CD4-positive, alpha-beta memory T cell (primary cell): Measurements from ENCODE around the gene ZNF462. TPM values are rescaled to one million over a fixed set of nuclear protein-coding genes. Genes with fewer than 3 reads are reported as not detected.

Experiments
- CTCF ChIA-PET: fragments of 350-600 bp; sonication (Branson Sonifier 250); formaldehyde crosslinking; loops from one replicate; lab custom pipeline; 2021; ENCODE audit warnings: inconsistent platforms; ENCODE audit not compliant: partially characterized antibody; lab: Charles Lee
- POLR2A ChIA-PET: fragments of 350-600 bp; sonication (Branson Sonifier 250); formaldehyde crosslinking; loops from one replicate; lab custom pipeline; 2021; ENCODE audit not compliant: partially characterized antibody; lab: Charles Lee
- DNase-seq, 5 donors: peaks; one replicate each; pipeline versions ENCODE4 v3.0.0 to v3.0.0-alpha.2; 2020 to 2022; ENCODE audit warnings: mixed read lengths in 1 of 5
- H3K27ac ChIP-seq: one replicate; pipeline ENCODE4 v1.7.0; 2013; ENCODE audit warnings: low read depth, low read length
- H3K27me3 ChIP-seq: 2 replicates; pipeline ENCODE4 v1.7.0; 2013; ENCODE audit warnings: mild to moderate bottlenecking, low read length, moderate library complexity; ENCODE audit not compliant: insufficient read depth
- H3K36me3 ChIP-seq: 2 replicates; pipeline ENCODE4 v1.7.0; 2013; ENCODE audit warnings: mild to moderate bottlenecking, low read length, moderate library complexity; ENCODE audit not compliant: insufficient read depth
- H3K4me1 ChIP-seq: 2 replicates; pipeline ENCODE4 v1.7.0; 2013; ENCODE audit warnings: mild to moderate bottlenecking, low read length, moderate library complexity; ENCODE audit not compliant: insufficient read depth
- H3K4me3 ChIP-seq, 2 donors: one replicate each; pipeline ENCODE4 v1.7.0; 2013; ENCODE audit warnings: low read length in 2 of 2, mild to moderate bottlenecking in 1 of 2
- H3K9me3 ChIP-seq, 2 donors: one replicate each; pipeline ENCODE4 v1.7.0; 2013; ENCODE audit warnings: low read length in 2 of 2, control low read depth in 1 of 2; ENCODE audit not compliant: control insufficient read depth in 1 of 2
- H3K27ac Mint-ChIP-seq, 7 donors: one replicate each; pipeline ENCODE4 v1.8.0; 2020 to 2021; ENCODE audit warnings: mixed read lengths in 7 of 7, mild to moderate bottlenecking in 6 of 7, inconsistent platforms in 3 of 7, moderate library complexity in 3 of 7
- H3K27me3 Mint-ChIP-seq, 2 donors: one replicate each; pipeline ENCODE4 v1.8.0; 2020 to 2021; ENCODE audit warnings: mixed read lengths in 2 of 2
- H3K36me3 Mint-ChIP-seq, 2 donors: one replicate each; pipeline ENCODE4 v1.8.0; 2020 to 2021; ENCODE audit warnings: mixed read lengths in 2 of 2, inconsistent platforms in 1 of 2, mild to moderate bottlenecking in 1 of 2
- H3K4me1 Mint-ChIP-seq, 4 donors: one replicate each; pipeline ENCODE4 v1.8.0; 2020 to 2021; ENCODE audit warnings: mixed read lengths in 4 of 4, mild to moderate bottlenecking in 1 of 4
- H3K4me3 Mint-ChIP-seq, 8 donors: one replicate each; pipeline ENCODE4 v1.8.0; 2020 to 2021; ENCODE audit warnings: mixed read lengths in 8 of 8, mild to moderate bottlenecking in 7 of 8, moderate library complexity in 6 of 8, inconsistent platforms in 3 of 8
- H3K9me3 Mint-ChIP-seq, 8 donors: one replicate each; pipeline ENCODE4 v1.8.0; 2020 to 2021; ENCODE audit warnings: mixed read lengths in 8 of 8, mild to moderate bottlenecking in 5 of 8, inconsistent platforms in 3 of 8, moderate library complexity in 1 of 8
- intact Hi-C: fragments of 100-400 bp; cut with micrococcal nuclease; formaldehyde crosslinking; loops from one replicate; pipeline ENCODE4 v1.15.1; 2023
- polyA plus RNA-seq, 2 donors: library from polyadenylated mRNA; unstranded; fragments of 300-500 nt; fragmentation: Illumina TruSeq; gene quantifications; one replicate each; pipeline ENCODE4 v1.2.3, GENCODE V29; 2021
- total RNA-seq, 2 experiments: library from RNA; stranded (reverse); gene quantifications; one replicate each; pipeline ENCODE4 v1.2.3, GENCODE V29; 2021

Gene ZNF462
- total and polyA plus RNA-seq, 4 experiments from 2014 or later: 1.0 to 2.8 (median 1.8) TPM; not detected in 1

DNA sequence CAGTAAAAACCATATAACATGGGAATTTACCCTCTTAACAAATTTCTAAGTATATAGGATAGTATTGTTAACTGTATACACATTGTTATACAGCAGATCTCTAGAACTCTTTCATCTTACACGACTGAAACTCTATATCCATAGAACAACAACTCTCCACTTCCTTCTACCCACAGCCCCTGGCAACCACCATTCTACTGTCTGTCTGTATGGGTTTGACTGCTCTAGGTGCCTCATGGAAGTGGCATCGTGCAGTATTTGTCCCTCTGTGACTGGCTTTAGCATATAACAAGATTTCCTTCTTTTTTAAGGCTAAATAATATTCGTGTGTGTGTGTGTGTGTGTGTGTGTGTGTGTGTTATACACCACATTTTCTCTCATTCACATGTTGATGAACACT lies 100.7 kb downstream of the ZNF462 start:
- H3K27ac Mint-ChIP-seq: no peak overlapping the region
- peaks cover 0 to 8% (median 0%) of the 10 kb centered on the region in 8 donors for H3K9me3 Mint-ChIP-seq
- no peaks in the 10 kb centered on the region for H3K27me3 Mint-ChIP-seq
- H3K36me3 Mint-ChIP-seq: no peaks in the 10 kb centered on the region
- H3K4me3 Mint-ChIP-seq: no peak overlapping the region
- H3K4me1 Mint-ChIP-seq: no peaks in the 10 kb centered on the region
- no peaks in the 10 kb centered on the region for H3K27me3 ChIP-seq
- no peak for DNase-seq
- CTCF ChIA-PET: no interaction called here
- POLR2A ChIA-PET: no interaction called here
- no peaks in the 10 kb centered on the region for H3K4me1 ChIP-seq
- H3K9me3 ChIP-seq: no peaks in the 10 kb centered on the region
- intact Hi-C loops: no loop called here
- no peaks in the 10 kb centered on the region for H3K36me3 ChIP-seq
- H3K4me3 ChIP-seq: no peak overlapping the region
- no peak overlapping the region for H3K27ac ChIP-seq

DNA sequence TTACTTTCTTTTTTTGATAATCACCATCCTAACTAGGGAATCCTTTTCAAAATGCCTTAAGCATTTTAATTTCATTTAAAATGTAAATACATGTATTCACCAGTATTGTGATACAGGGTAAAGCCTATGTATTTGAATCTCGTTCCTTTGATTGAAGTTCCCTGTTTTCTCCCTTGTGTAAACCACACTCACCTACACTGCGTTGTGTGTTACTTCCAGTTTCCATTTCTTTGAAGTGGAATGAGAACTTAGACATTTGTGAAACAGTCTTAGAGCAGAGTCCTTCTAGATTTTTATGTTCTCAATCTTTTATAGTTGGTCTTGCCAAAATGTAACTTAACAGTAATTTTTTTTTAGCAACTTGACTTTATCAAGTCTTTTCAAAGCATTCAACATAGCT lies 101.4 kb downstream of the ZNF462 start:
- Histone ChIP-seq H3K4me1 (no peaks in the 10 kb centered on the region), H3K9me3 (no peaks in the 10 kb centered on the region), H3K36me3 (no peaks in the 10 kb centered on the region), H3K27ac (no peak overlapping the region), H3K4me3 (no peak overlapping the region), H3K27me3 (no peaks in the 10 kb centered on the region)
- Mint-ChIP-seq H3K27me3 (no peaks in the 10 kb centered on the region), H3K27ac (no peak overlapping the region), H3K9me3 (peaks cover 0 to 8% (median 0%) of the 10 kb centered on the region in 8 donors), H3K36me3 (no peaks in the 10 kb centered on the region), H3K4me3 (no peak overlapping the region), H3K4me1 (no peaks in the 10 kb centered on the region)
- peak in 1 of 5 donors; percentile 17 for DNase-seq
- ChIA-PET CTCF (no interaction called here), POLR2A (no interaction called here)
- intact Hi-C loops: no loop called here

DNA sequence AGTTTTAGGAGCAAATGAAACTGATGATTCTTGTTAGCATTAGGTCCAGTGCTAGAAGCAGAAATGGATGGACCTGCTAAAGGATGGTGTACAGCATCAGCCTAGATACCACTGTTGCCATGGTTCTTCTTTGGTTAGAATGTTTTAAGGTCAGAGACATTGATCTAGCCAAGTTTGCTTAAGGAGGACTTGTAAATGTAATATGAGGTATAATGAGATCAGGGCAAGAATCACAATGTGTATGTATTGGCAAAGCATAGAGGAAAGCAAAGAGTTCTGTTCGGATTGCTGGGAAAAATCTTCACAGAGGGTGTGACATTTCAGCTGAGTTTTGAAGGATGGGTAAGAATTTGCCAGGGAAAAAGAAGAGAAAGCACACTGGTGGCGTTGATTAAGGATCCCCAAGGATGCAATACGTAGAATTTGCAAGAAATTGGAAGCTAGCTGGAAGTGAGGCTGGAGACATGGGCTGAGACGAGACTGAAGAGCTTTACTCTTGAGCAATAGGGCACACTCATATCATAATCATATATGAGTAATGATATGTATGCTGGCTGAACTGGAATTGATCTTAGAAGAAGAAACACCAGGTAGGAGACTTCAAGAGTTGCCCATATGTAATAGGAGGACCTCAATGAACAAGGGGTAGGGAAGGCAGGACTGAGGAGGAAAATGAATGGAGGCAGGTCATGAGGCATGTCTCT lies 102.0 kb downstream of the ZNF462 start:
- DNase-seq: no peak
- ChIA-PET CTCF (no interaction called here), POLR2A (no interaction called here)
- Histone ChIP-seq H3K27me3 (no peaks in the 10 kb centered on the region), H3K36me3 (no peaks in the 10 kb centered on the region), H3K27ac (no peak overlapping the region), H3K4me3 (no peak overlapping the region), H3K9me3 (no peaks in the 10 kb centered on the region), H3K4me1 (no peaks in the 10 kb centered on the region)
- no peaks in the 10 kb centered on the region for H3K36me3 Mint-ChIP-seq
- H3K9me3 Mint-ChIP-seq: peaks cover 0 to 9% (median 0%) of the 10 kb centered on the region in 8 donors
- no peak overlapping the region for H3K27ac Mint-ChIP-seq
- intact Hi-C loops: no loop called here
- H3K4me1 Mint-ChIP-seq: no peaks in the 10 kb centered on the region
- no peak overlapping the region for H3K4me3 Mint-ChIP-seq
- H3K27me3 Mint-ChIP-seq: no peaks in the 10 kb centered on the region

DNA sequence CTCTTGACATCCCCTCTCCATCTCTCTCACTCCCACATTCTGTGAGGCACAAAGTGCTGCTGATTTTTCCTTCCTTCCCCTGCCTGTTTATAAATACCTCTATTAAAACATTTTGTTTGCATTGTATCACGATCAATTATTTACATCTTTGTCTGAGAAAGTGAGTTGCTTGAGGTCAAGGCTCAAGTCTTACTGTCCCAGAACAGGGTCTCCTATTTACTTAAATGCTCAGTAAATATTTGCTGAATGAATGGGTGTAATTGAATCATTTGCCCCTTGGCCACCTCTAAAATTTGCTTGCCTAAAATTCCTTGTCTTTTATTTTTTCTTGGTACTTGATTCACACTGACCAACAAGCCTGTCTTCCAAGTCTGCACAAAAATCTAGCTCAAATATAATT lies 103.5 kb downstream of the ZNF462 start:
- H3K9me3 Mint-ChIP-seq: peaks cover 0 to 9% (median under 1%) of the 10 kb centered on the region in 8 donors
- no peaks in the 10 kb centered on the region for H3K36me3 Mint-ChIP-seq
- Histone ChIP-seq H3K9me3 (no peaks in the 10 kb centered on the region), H3K36me3 (no peaks in the 10 kb centered on the region), H3K27me3 (no peaks in the 10 kb centered on the region), H3K4me3 (no peak overlapping the region), H3K27ac (no peak overlapping the region), H3K4me1 (no peaks in the 10 kb centered on the region)
- ChIA-PET POLR2A (no interaction called here), CTCF (no interaction called here)
- intact Hi-C loops: no loop called here
- H3K27ac Mint-ChIP-seq: no peak overlapping the region
- no peaks in the 10 kb centered on the region for H3K27me3 Mint-ChIP-seq
- no peak for DNase-seq
- no peak overlapping the region for H3K4me3 Mint-ChIP-seq
- H3K4me1 Mint-ChIP-seq: no peaks in the 10 kb centered on the region

DNA sequence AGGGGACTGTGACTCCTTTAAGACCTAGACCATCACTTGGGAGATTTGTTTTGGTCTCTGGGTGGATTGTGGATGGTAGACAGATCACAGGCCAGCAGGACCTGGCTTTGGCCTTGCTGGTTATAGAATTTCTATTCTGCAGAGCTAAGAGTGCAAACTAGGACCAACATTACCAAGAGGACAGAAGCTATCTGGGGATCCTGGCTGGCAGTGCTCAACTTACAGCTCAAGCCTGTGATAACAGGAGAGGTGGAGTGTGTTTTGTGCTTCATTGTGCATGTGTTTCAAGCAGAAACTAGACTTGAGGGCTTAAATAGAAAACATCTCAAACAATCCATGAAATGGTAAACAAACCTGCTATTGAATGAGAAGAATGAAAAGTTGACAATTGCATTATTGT lies 106.7 kb downstream of the ZNF462 start:
- no peaks in the 10 kb centered on the region for H3K9me3 ChIP-seq
- no peak overlapping the region for H3K4me3 ChIP-seq
- no peaks in the 10 kb centered on the region for H3K36me3 ChIP-seq
- no peaks in the 10 kb centered on the region for H3K4me1 ChIP-seq
- Mint-ChIP-seq H3K27ac (no peak overlapping the region), H3K4me1 (no peaks in the 10 kb centered on the region), H3K36me3 (no peaks in the 10 kb centered on the region), H3K27me3 (no peaks in the 10 kb centered on the region), H3K4me3 (no peak overlapping the region), H3K9me3 (peaks cover 0 to 5% (median 0%) of the 10 kb centered on the region in 8 donors)
- no peak overlapping the region for H3K27ac ChIP-seq
- POLR2A ChIA-PET: no interaction called here
- intact Hi-C loops: no loop called here
- no peaks in the 10 kb centered on the region for H3K27me3 ChIP-seq
- no peak for DNase-seq
- CTCF ChIA-PET: no interaction called here

DNA sequence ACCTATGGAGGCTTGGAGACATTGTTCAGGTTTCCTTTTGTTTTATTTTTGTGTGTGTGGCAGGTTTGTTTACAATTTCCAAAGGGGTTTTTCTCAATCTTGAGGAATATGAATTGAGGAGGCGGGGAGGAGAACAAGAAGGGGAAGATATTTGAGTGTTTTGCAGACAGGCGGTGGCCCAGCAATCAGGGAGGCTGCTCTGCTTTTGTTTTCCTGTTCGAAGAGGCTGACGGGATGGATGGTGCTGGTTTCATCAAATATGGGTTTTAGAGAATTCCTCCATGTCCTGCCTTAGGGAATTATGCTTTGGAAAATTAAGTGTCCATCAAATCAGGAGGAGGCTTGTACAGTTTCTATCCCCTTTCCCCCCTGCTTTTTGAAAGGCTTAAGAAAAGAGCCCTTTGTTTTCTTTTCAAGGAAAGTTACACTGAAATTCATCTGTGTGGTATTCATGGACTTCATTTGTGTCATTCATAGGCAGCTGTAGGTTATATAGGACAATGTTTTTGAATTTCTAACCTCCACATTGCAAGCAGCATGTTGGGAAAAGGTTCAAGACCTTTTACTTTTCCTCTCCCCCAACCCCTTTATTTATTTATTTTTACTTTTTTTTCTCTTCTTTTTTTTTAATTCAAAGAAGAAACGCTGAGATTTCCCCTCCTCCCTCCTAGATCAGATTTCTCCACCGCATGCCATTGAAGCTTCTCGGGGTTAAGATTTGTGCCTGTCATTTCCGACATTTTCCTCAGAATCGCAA lies 107.4 kb downstream of the ZNF462 start:
- DNase-seq: no peak
- Histone ChIP-seq H3K4me3 (no peak overlapping the region), H3K4me1 (no peaks in the 10 kb centered on the region), H3K27me3 (no peaks in the 10 kb centered on the region), H3K27ac (no peak overlapping the region), H3K9me3 (no peaks in the 10 kb centered on the region), H3K36me3 (no peaks in the 10 kb centered on the region)
- Mint-ChIP-seq H3K4me3 (no peak overlapping the region), H3K4me1 (no peaks in the 10 kb centered on the region), H3K27me3 (no peaks in the 10 kb centered on the region), H3K27ac (no peak overlapping the region), H3K9me3 (peaks cover 0 to 5% (median 3%) of the 10 kb centered on the region in 8 donors), H3K36me3 (no peaks in the 10 kb centered on the region)
- intact Hi-C loops: no loop called here
- CTCF ChIA-PET: no interaction called here
- POLR2A ChIA-PET: no interaction called here

DNA sequence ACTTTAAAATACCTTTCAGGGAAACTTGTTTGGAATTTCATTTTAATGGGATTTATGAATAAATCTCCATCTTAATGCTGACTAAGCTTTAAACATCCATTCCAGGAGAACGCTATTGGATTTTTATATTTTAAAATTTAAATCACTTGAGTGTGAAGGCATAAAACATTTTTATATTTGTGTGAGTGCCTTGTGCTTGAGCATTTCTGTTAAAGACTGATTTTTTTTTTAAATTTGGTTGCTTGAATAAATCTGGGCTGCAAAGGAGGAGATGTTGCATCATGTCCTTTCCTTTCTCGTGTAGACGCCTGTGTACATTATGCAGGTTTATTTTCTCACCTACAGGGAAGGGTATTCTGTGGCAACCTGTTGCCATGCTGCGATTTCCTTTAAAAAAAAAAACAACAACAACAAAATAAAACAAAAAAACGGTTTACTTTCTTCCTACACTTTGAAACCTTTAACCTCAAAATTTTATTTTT lies 108.1 kb downstream of the ZNF462 start:
- no peak overlapping the region for H3K27ac Mint-ChIP-seq
- no peak overlapping the region for H3K27ac ChIP-seq
- DNase-seq: no peak

More for the DNA sequence above, 108.1 kb downstream of the ZNF462 start:
- H3K4me1 Mint-ChIP-seq: no peaks in the 10 kb centered on the region
- H3K27me3 Mint-ChIP-seq: no peaks in the 10 kb centered on the region
- no peaks in the 10 kb centered on the region for H3K36me3 ChIP-seq
- intact Hi-C loops: no loop called here
- peaks cover 0 to 5% (median 3%) of the 10 kb centered on the region in 8 donors for H3K9me3 Mint-ChIP-seq
- no peak overlapping the region for H3K4me3 Mint-ChIP-seq
- POLR2A ChIA-PET: no interaction called here
- CTCF ChIA-PET: no interaction called here
- H3K9me3 ChIP-seq: no peaks in the 10 kb centered on the region
- no peaks in the 10 kb centered on the region for H3K27me3 ChIP-seq
- H3K4me1 ChIP-seq: no peaks in the 10 kb centered on the region
- H3K4me3 ChIP-seq: no peak overlapping the region
- no peaks in the 10 kb centered on the region for H3K36me3 Mint-ChIP-seq
